Hepatocyte (in vitro differentiated cells): ENCODE measurements around the gene SYNE2.

Source experiments
- EZH2 ChIP-seq: fragments of 200-600 bp; sonication (generic); IDR thresholded peaks from 2 replicates; pipeline ENCODE4 v1.6.1; 2016; ENCODE audit warnings: antibody characterized with exemption, mild to moderate bottlenecking, borderline replicate concordance
- EZH2phosphoT487 ChIP-seq: fragments of 200-600 bp; sonication (generic); IDR thresholded peaks from one replicate; pipeline ENCODE4 v1.6.1; 2018; ENCODE audit warnings: antibody characterized with exemption, mild to moderate bottlenecking, low read depth, moderate library complexity; ENCODE audit not compliant: unreplicated experiment, severe bottlenecking
- TF ChIP-seq, protein P1 (sequence below): fragments of 200-600 bp; sonication (generic); IDR thresholded peaks from 2 replicates; pipeline ENCODE4 v1.5.1; 2016; ENCODE audit warnings: antibody characterized with exemption, mild to moderate bottlenecking; ENCODE audit not compliant: poor library complexity

DNA sequence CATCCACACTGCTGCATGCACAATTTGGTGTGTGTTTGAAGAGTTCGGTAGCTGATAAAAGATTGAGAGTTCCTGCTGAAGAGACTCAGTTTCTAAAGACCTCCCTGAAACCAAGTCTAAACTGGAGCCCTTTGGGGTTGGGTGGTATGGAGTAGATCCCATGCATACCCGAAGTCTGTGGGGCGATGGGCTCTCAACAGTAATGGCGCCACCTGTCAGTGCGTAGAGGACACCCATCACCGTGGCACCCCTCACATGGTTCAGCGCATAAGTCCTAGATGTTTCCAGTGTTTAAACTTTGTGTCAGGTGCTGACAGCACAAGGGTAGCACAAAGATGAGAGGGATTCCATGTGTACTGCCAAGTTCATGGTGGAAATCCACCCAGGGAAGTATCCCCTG is 355.5 kb downstream of the SYNE2 start:
- TF ChIP-seq, protein P1, sequence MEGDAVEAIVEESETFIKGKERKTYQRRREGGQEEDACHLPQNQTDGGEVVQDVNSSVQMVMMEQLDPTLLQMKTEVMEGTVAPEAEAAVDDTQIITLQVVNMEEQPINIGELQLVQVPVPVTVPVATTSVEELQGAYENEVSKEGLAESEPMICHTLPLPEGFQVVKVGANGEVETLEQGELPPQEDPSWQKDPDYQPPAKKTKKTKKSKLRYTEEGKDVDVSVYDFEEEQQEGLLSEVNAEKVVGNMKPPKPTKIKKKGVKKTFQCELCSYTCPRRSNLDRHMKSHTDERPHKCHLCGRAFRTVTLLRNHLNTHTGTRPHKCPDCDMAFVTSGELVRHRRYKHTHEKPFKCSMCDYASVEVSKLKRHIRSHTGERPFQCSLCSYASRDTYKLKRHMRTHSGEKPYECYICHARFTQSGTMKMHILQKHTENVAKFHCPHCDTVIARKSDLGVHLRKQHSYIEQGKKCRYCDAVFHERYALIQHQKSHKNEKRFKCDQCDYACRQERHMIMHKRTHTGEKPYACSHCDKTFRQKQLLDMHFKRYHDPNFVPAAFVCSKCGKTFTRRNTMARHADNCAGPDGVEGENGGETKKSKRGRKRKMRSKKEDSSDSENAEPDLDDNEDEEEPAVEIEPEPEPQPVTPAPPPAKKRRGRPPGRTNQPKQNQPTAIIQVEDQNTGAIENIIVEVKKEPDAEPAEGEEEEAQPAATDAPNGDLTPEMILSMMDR, result no peak
- no peak for TF ChIP-seq EZH2
- no peak for TF ChIP-seq EZH2phosphoT487
